ENCODE measurements around the gene LHFPL2. TPM values are rescaled to one million over a fixed set of nuclear protein-coding genes. Genes with fewer than 3 reads are reported as not detected.

The LHFPL2 gene
- total and polyA plus RNA-seq, 2 donors from 2014 or later, result 1.8 to 12.6 TPM

- intact Hi-C loops (cut with DNase I), result no loop called here
- Histone ChIP-seq H3K27me3 (ENCODE audit: control insufficient read depth, insufficient read depth, low read length) (no peaks in the 10 kb centered on the region), H3K9me3 (ENCODE audit: control insufficient read depth in 2 of 3, insufficient read depth in 1 of 3, low read length in 3 of 3) (no peaks in the 10 kb centered on the region), H3K9ac (ENCODE audit: low read length in 3 of 3) (no peak overlapping the region), H3K4me1 (ENCODE audit: control insufficient read depth in 2 of 3, insufficient read depth in 2 of 3, low read depth in 1 of 3, low read length in 3 of 3) (peaks cover 0 to 6% (median 0%) of the 10 kb centered on the region in 3 donors), H3K4me3 (ENCODE audit: low read length in 3 of 3) (no peak overlapping the region), H3K36me3 (ENCODE audit: control insufficient read depth in 2 of 3, insufficient read depth in 3 of 3, low read length in 3 of 3) (no peaks in the 10 kb centered on the region), H3K27ac (ENCODE audit: low read depth in 2 of 2, low read length in 2 of 2) (no peak overlapping the region)
- TF ChIP-seq CTCF (IDR thresholded peaks at IDR 0.05; ENCODE audit: borderline replicate concordance, extremely low read depth, insufficient read depth), result no peak
- FAIRE-seq (no peak), DNase-seq (no peak)
These were observed 61.3 kb downstream of the LHFPL2 start for GRCh38 chr5:78587081-78587774.

- no peak overlapping the region for H3K27ac ChIP-seq (ENCODE audit: low read depth in 2 of 2, low read length in 2 of 2)
- no peak for DNase-seq
- peaks cover 0 to under 1% (median 0%) of the 10 kb centered on the region in 3 donors for H3K4me1 ChIP-seq (ENCODE audit: control insufficient read depth in 2 of 3, insufficient read depth in 2 of 3, low read depth in 1 of 3, low read length in 3 of 3)
- no peak for FAIRE-seq
- intact Hi-C loops (cut with DNase I), result no loop called here
- no peaks in the 10 kb centered on the region for H3K36me3 ChIP-seq (ENCODE audit: control insufficient read depth in 2 of 3, insufficient read depth in 3 of 3, low read length in 3 of 3)
- no peak overlapping the region for H3K9ac ChIP-seq (ENCODE audit: low read length in 3 of 3)
- TF ChIP-seq CTCF (IDR thresholded peaks at IDR 0.05; ENCODE audit: borderline replicate concordance, extremely low read depth, insufficient read depth), result no peak
- H3K9me3 ChIP-seq (ENCODE audit: control insufficient read depth in 2 of 3, insufficient read depth in 1 of 3, low read length in 3 of 3), result no peaks in the 10 kb centered on the region
- H3K4me3 ChIP-seq (ENCODE audit: low read length in 3 of 3), result no peak overlapping the region
- H3K27me3 ChIP-seq (ENCODE audit: control insufficient read depth, insufficient read depth, low read length), result no peaks in the 10 kb centered on the region
These were observed 62.3 kb downstream of the LHFPL2 start for GRCh38 chr5:78586251-78586650.

- DNase-seq (no peak), FAIRE-seq (no peak)
- intact Hi-C loops (cut with DNase I), result no loop called here
- H3K36me3 ChIP-seq (ENCODE audit: control insufficient read depth in 2 of 3, insufficient read depth in 3 of 3, low read length in 3 of 3), result no peaks in the 10 kb centered on the region
- H3K4me1 ChIP-seq (ENCODE audit: control insufficient read depth in 2 of 3, insufficient read depth in 2 of 3, low read depth in 1 of 3, low read length in 3 of 3), result peaks cover 0 to 4% (median 0%) of the 10 kb centered on the region in 3 donors
- H3K27me3 ChIP-seq (ENCODE audit: control insufficient read depth, insufficient read depth, low read length), result no peaks in the 10 kb centered on the region
- TF ChIP-seq CTCF (IDR thresholded peaks at IDR 0.05; ENCODE audit: borderline replicate concordance, extremely low read depth, insufficient read depth), result no peak
- no peaks in the 10 kb centered on the region for H3K9me3 ChIP-seq (ENCODE audit: control insufficient read depth in 2 of 3, insufficient read depth in 1 of 3, low read length in 3 of 3)
- H3K27ac ChIP-seq (ENCODE audit: low read depth in 2 of 2, low read length in 2 of 2), result no peak overlapping the region
- no peak overlapping the region for H3K9ac ChIP-seq (ENCODE audit: low read length in 3 of 3)
- H3K4me3 ChIP-seq (ENCODE audit: low read length in 3 of 3), result no peak overlapping the region
These were observed 70.6 kb downstream of the LHFPL2 start for GRCh38 chr5:78578015-78578414.

Measured in kidney (tissue), 14 donors.